Transverse colon (tissue), 4 donors: Measurements from ENCODE around the gene MCRIP2.

Experiments
- CTCF ChIP-seq, 5 experiments: fragments of 200-600 bp in 3 of 5; fragments of 450-650 bp in 2 of 5; sonication (generic) in 3 of 5; IDR thresholded peaks; 1 replicate in 2 of 5; 2 replicates in 3 of 5; pipeline ENCODE4 v1.5.1; 2016 to 2017; ENCODE audit warnings: antibody characterized with exemption in 5 of 5, inconsistent platforms in 3 of 5, mild to moderate bottlenecking in 2 of 5, moderate library complexity in 1 of 5
- EP300 ChIP-seq: sonication (generic); formaldehyde crosslinking; IDR thresholded peaks from one replicate; pipeline ENCODE4 v1.6.1; 2017; ENCODE audit warnings: antibody characterized with exemption, low read depth
- POLR2A ChIP-seq: fragments of 450-650 bp; IDR thresholded peaks from one replicate; pipeline ENCODE4 v1.6.1; 2016; ENCODE audit warnings: antibody characterized with exemption, mild to moderate bottlenecking, moderate library complexity
- POLR2AphosphoS5 ChIP-seq, 3 donors: sonication (generic); formaldehyde crosslinking; IDR thresholded peaks; one replicate each; pipeline ENCODE4 v1.6.1; 2016; ENCODE audit warnings: antibody characterized with exemption in 3 of 3

DNA sequence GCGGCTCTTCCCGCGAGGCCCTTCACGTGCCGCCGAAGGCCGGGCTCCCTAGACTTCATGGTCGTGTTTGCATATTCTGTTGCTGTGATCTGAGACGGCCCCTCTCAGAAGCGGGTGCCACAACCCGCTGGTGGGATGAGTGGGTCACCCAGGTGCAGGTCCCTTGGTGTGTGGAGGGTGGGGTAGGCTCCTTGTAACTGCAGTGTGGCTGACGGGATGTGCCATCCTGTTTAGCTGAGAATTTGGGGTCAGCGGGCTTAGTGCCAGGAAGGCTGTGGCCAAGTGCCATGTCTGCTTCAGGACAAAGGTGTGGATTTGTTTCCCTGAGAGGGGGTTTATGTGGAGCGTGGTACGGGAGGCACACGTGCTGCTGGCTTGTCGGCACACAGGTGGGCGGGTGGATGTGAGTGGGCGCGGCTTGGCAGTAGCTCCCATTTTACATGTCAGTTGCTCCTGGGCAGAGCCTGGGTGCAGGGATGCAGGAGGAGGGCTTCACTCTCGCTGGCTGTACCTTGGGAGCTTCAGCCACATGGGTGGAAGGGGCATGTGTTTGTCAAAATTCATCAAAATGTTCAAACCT, 20.0 kb upstream of the MCRIP2 start:
- TF ChIP-seq CTCF (IDR thresholded peaks at IDR 0.05): no peak
- TF ChIP-seq POLR2AphosphoS5 (IDR thresholded peaks at IDR 0.05): no peak
- TF ChIP-seq POLR2A: no peak
- no peak for TF ChIP-seq EP300
